IMR-90 (cell line): Measurements from ENCODE around the gene KRT39. TPM values are rescaled to one million over a fixed set of nuclear protein-coding genes. Genes with fewer than 3 reads are reported as not detected.
A peak's percentile ranks its signal among the peaks of the same experiment; 100 is the strongest.

Experiments
- ATAC-seq: fragments of 200-7000 bp; cut with Tn5 transposase; 2 replicates; pipeline ENCODE4 v1.9.1; 2020; ENCODE audit warnings: low read depth, mild to moderate bottlenecking, moderate library complexity
- BruUV-seq: library from RNA; stranded (reverse); fragments of 400-500 nt; replicated peaks from 2 replicates; lab custom pipeline; 2021; lab: Mats Ljungman, UMichigan
- CTCF ChIA-PET: fragments of 300-600 bp; formaldehyde crosslinking; extraction: SDS; loops from one replicate; lab custom pipeline; 2021; ENCODE audit warnings: antibody characterized with exemption; lab: Yijun Ruan, JAX
- POLR2A ChIA-PET: fragments of 300-600 bp; sonication (Branson Sonifier 250); formaldehyde crosslinking; loops from one replicate; lab custom pipeline; 2022; ENCODE audit warnings: antibody characterized with exemption; ENCODE audit not compliant: unreplicated experiment; lab: Charles Lee
- DNase-seq: peaks from one replicate; pipeline ENCODE4 v3.0.0; 2013
- H2AFZ ChIP-seq: replicated peaks from 2 replicates; pipeline ENCODE3; 2013; ENCODE audit warnings: low read length, mild to moderate bottlenecking; ENCODE audit not compliant: poor library complexity
- H2AK5ac ChIP-seq: 2 replicates; pipeline ENCODE4 v1.6.1; 2013; ENCODE audit warnings: low read depth, low read length, inconsistent platforms
- H2AK9ac ChIP-seq: replicated peaks from 2 replicates; pipeline ENCODE3; 2013; ENCODE audit warnings: mild to moderate bottlenecking, low read depth, low read length, moderate library complexity; ENCODE audit not compliant: poor library complexity
- H2BK120ac ChIP-seq: 2 replicates; pipeline ENCODE4 v1.6.1; 2013; ENCODE audit warnings: low read depth, low read length, inconsistent platforms
- H2BK15ac ChIP-seq: 3 replicates; pipeline ENCODE4 v1.6.1; 2013; ENCODE audit warnings: low read depth, low read length, inconsistent platforms
- H2BK20ac ChIP-seq: 2 replicates; pipeline ENCODE4 v1.6.1; 2013; ENCODE audit warnings: low read depth, mild to moderate bottlenecking, inconsistent platforms, low read length, moderate library complexity
- H2BK5ac ChIP-seq: 2 replicates; pipeline ENCODE4 v1.6.1; 2013; ENCODE audit warnings: mild to moderate bottlenecking, low read depth, low read length, inconsistent platforms; ENCODE audit not compliant: poor library complexity, severe bottlenecking
- H3K14ac ChIP-seq: replicated peaks from 2 replicates; pipeline ENCODE4 v1.6.1; 2013; ENCODE audit warnings: low read depth, low read length, inconsistent platforms
- H3K18ac ChIP-seq: 2 replicates; pipeline ENCODE4 v1.6.1; 2013; ENCODE audit warnings: low read depth, low read length, control low read depth
- H3K23ac ChIP-seq: 2 replicates; pipeline ENCODE4 v1.6.1; 2013; ENCODE audit warnings: low read depth, low read length, inconsistent platforms
- H3K27ac ChIP-seq: 2 replicates; pipeline ENCODE4 v1.5.1; 2013; ENCODE audit warnings: mild to moderate bottlenecking, control low read depth, low read length; ENCODE audit not compliant: insufficient read depth
- H3K27me3 ChIP-seq: 2 replicates; pipeline ENCODE4 v1.6.1; 2013; ENCODE audit warnings: low read length; ENCODE audit not compliant: control insufficient read depth, insufficient read depth
- H3K36me3 ChIP-seq: 2 replicates; pipeline ENCODE4 v1.6.1; 2013; ENCODE audit warnings: low read length, mixed read lengths; ENCODE audit not compliant: control insufficient read depth, insufficient read depth
- H3K4ac ChIP-seq: 2 replicates; pipeline ENCODE4 v1.6.1; 2013; ENCODE audit warnings: low read depth, low read length, inconsistent platforms
- H3K4me1 ChIP-seq: 2 replicates; pipeline ENCODE4 v1.6.1; 2013; ENCODE audit warnings: low read length, mixed read lengths; ENCODE audit not compliant: control insufficient read depth, insufficient read depth
- H3K4me2 ChIP-seq: 2 replicates; pipeline ENCODE4 v1.6.1; 2013; ENCODE audit warnings: low read depth, mild to moderate bottlenecking, control low read depth, low read length, moderate library complexity
- H3K4me3 ChIP-seq: 2 replicates; pipeline ENCODE4 v1.5.1; 2013; ENCODE audit warnings: low read depth, mild to moderate bottlenecking, control low read depth, low read length, moderate library complexity; ENCODE audit not compliant: insufficient read depth
- H3K56ac ChIP-seq: 2 replicates; pipeline ENCODE4 v1.6.1; 2013; ENCODE audit warnings: low read length, inconsistent platforms; ENCODE audit not compliant: insufficient read depth; ENCODE audit errors: extremely low read depth
- H3K79me1 ChIP-seq, 2 experiments: 2 replicates each; pipeline ENCODE4 v1.6.1; 2013; ENCODE audit warnings: low read length in 2 of 2, inconsistent platforms in 1 of 2, low read depth in 1 of 2
- H3K9ac ChIP-seq: 2 replicates; pipeline ENCODE4 v1.6.1; 2013; ENCODE audit warnings: low read depth, low read length, control low read depth
- H3K9me1 ChIP-seq: 2 replicates; pipeline ENCODE4 v1.6.1; 2013; ENCODE audit warnings: low read length, inconsistent platforms; ENCODE audit not compliant: insufficient read depth
- H3K9me3 ChIP-seq: 2 replicates; pipeline ENCODE4 v1.6.1; 2013; ENCODE audit warnings: low read length; ENCODE audit not compliant: control insufficient read depth, insufficient read depth
- H4K20me1 ChIP-seq: 2 replicates; pipeline ENCODE4 v1.6.1; 2013; ENCODE audit warnings: low read length, inconsistent platforms; ENCODE audit not compliant: insufficient read depth
- H4K5ac ChIP-seq: 2 replicates; pipeline ENCODE4 v1.6.1; 2013; ENCODE audit warnings: mild to moderate bottlenecking, low read depth, low read length, control low read depth
- H4K8ac ChIP-seq, 2 experiments: 2 replicates each; pipeline ENCODE4 v1.6.1; 2013; ENCODE audit warnings: low read depth in 2 of 2, low read length in 2 of 2, control low read depth in 1 of 2, inconsistent platforms in 1 of 2
- H4K91ac ChIP-seq: 2 replicates; pipeline ENCODE4 v1.6.1; 2013; ENCODE audit warnings: low read depth, low read length, inconsistent platforms; ENCODE audit not compliant: insufficient read depth
- BHLHE40 ChIP-seq: fragments of 150-350 bp; IDR thresholded peaks from 2 replicates; pipeline ENCODE4 v1.6.1; 2016; ENCODE audit warnings: mild to moderate bottlenecking, low read depth, low read length
- CEBPB ChIP-seq: IDR thresholded peaks from 2 replicates; pipeline ENCODE4 v1.6.1; 2012; ENCODE audit warnings: low read depth, low read length, improper control_type of control experiment
- CHD1 ChIP-seq: IDR thresholded peaks from 2 replicates; pipeline ENCODE4 v1.6.1; 2012; ENCODE audit warnings: low read depth, low read length, improper control_type of control experiment
- FOS ChIP-seq: fragments of 150-350 bp; IDR thresholded peaks from 2 replicates; pipeline ENCODE4 v1.6.1; 2016; ENCODE audit warnings: low read depth, low read length
- MAFK ChIP-seq: IDR thresholded peaks from 2 replicates; pipeline ENCODE4 v1.6.1; 2012; ENCODE audit warnings: low read depth, low read length, improper control_type of control experiment
- MAZ ChIP-seq: IDR thresholded peaks from 2 replicates; pipeline ENCODE4 v1.6.1; 2012; ENCODE audit warnings: low read depth, mild to moderate bottlenecking, low read length, improper control_type of control experiment, moderate library complexity, borderline replicate concordance
- MXI1 ChIP-seq: IDR thresholded peaks from 2 replicates; pipeline ENCODE4 v1.6.1; 2012; ENCODE audit warnings: low read depth, mild to moderate bottlenecking, low read length, moderate library complexity, borderline replicate concordance
- NFE2L2 ChIP-seq: fragments of 150-350 bp; IDR thresholded peaks from 2 replicates; pipeline ENCODE4 v1.6.1; 2016; ENCODE audit warnings: low read depth, mild to moderate bottlenecking, low read length
- POLR2A ChIP-seq: IDR thresholded peaks from 2 replicates; pipeline ENCODE4 v1.6.1; 2012; ENCODE audit warnings: mild to moderate bottlenecking, low read depth, low read length
- RAD21 ChIP-seq: IDR thresholded peaks from 2 replicates; pipeline ENCODE4 v1.6.1; 2012; ENCODE audit warnings: low read length, improper control_type of control experiment
- RCOR1 ChIP-seq: IDR thresholded peaks from 2 replicates; pipeline ENCODE4 v1.6.1; 2012; ENCODE audit warnings: mild to moderate bottlenecking, low read length, improper control_type of control experiment; ENCODE audit not compliant: insufficient replicate concordance
- RFX5 ChIP-seq: IDR thresholded peaks from 2 replicates; pipeline ENCODE4 v1.8.0; 2012; ENCODE audit warnings: low read depth, mild to moderate bottlenecking, low read length, moderate library complexity
- SMC3 ChIP-seq: fragments of 150-350 bp; IDR thresholded peaks from 2 replicates; pipeline ENCODE4 v1.6.1; 2016; ENCODE audit warnings: low read depth, mild to moderate bottlenecking, antibody characterized with exemption, low read length, moderate library complexity
- WGBS, 2 experiments: methylation state at CpG; one replicate each; pipeline versions ENCODE4 v1.1.5 to v1.1.7; 2013; ENCODE audit warnings: missing lambda C conversion rate in 2 of 2; ENCODE audit not compliant: insufficient read length in 1 of 2; ENCODE audit errors: extremely low coverage in 2 of 2; 5-methylcytosine and 5-hydroxymethylcytosine counted together
- dilution Hi-C: fragments of 300-500 bp; cut with HindIII; formaldehyde crosslinking; loops from one replicate; pipeline ENCODE4 v1.14.3; 2018; ENCODE audit warnings: low sequenced_read_pairs; ENCODE audit not compliant: unreplicated experiment
- in situ Hi-C: fragments of 300-500 bp; cut with MboI; formaldehyde crosslinking; loops from 3 replicates; pipeline ENCODE4 v1.14.3; 2019; ENCODE audit warnings: low sequenced_read_pairs, inconsistent platforms, mixed read lengths
- intact Hi-C: fragments of 100-400 bp; cut with micrococcal nuclease; formaldehyde crosslinking; loops from 2 replicates; pipeline ENCODE4 v1.10.0; 2022
- polyA plus RNA-seq, 3 experiments: library from polyadenylated mRNA; depleted of rRNA; stranded (reverse); fragments of >200 nt; gene quantifications; 2 replicates each; pipeline ENCODE4 v1.2.3, GENCODE V29; 2012; ENCODE audit warnings: low replicate concordance in 1 of 3
- total RNA-seq: library from RNA; depleted of rRNA; stranded (reverse); fragments of >200 nt; gene quantifications from 2 replicates; pipeline ENCODE4 v1.2.3, GENCODE V29; 2012
- TF ChIP-seq, protein P1 (sequence below): fragments of 150-350 bp; IDR thresholded peaks from 2 replicates; pipeline ENCODE4 v1.6.1; 2017; ENCODE audit warnings: mild to moderate bottlenecking, antibody characterized with exemption, low read length, low read depth
- TF ChIP-seq, protein P2 (sequence below): conservative IDR thresholded peaks from 2 replicates; pipeline ENCODE4 v1.5.1; 2012; ENCODE audit warnings: mild to moderate bottlenecking, low read depth, low read length, improper control_type of control experiment
- TF ChIP-seq, protein P3 (sequence below): fragments of 150-350 bp; IDR thresholded peaks from 2 replicates; pipeline ENCODE4 v1.6.1; 2016; ENCODE audit warnings: low read depth, mild to moderate bottlenecking, low read length, moderate library complexity, borderline replicate concordance

Gene KRT39
- total and polyA plus RNA-seq, 2 of the 4 experiments (the other 2 are of a cell fraction): 0.15 TPM; not detected in 1

DNA sequence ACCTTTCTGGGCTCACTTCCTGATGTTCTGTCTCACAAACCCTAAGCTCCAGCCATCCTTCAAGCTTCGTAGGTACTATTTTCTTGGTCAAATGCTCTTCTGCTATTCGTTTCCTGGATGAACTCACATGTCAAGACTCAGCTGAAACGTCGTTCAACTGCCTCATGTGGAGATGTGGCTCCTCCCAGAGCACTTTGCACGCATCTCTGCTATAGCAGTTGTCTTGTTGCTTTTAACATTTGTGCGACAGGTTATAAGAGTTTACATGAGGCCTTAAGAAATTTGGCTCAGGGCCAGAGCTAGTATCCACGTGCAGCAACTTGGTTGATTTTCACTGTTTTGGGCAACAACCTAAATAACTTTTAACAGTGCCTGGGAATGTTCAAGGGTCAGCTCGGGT is 20.2 kb upstream of the KRT39 start:
- no peak overlapping the region for H3K23ac ChIP-seq
- H2BK15ac ChIP-seq: no peak overlapping the region; the same call in 2 of the 3 replicates
- 58% methylated on average over 4 of the region's 8 CpGs; no CpG with 5 or more reads in 1 of the 2 experiments for WGBS, 2 experiments
- H4K20me1 ChIP-seq: no peaks in the 10 kb centered on the region
- H3K4me3 ChIP-seq: no peak overlapping the region
- H3K18ac ChIP-seq: no peak overlapping the region
- BruUV-seq: no TSS peak
- H4K5ac ChIP-seq: no peak overlapping the region
- ATAC-seq: no peak
- ChIA-PET POLR2A (no interaction called here), CTCF (no interaction called here)
- H2BK5ac ChIP-seq: no peak overlapping the region
- H3K27me3 ChIP-seq: no peaks in the 10 kb centered on the region
- TF ChIP-seq BHLHE40 (no peak), MXI1 (no peak), FOS (no peak), NFE2L2 (no peak), CEBPB (no peak), RFX5 (no peak), RCOR1 (no peak), SMC3 (no peak), POLR2A (no peak), RAD21 (no peak), CHD1 (no peak), MAZ (no peak), MAFK (no peak)
- TF ChIP-seq, protein P1, sequence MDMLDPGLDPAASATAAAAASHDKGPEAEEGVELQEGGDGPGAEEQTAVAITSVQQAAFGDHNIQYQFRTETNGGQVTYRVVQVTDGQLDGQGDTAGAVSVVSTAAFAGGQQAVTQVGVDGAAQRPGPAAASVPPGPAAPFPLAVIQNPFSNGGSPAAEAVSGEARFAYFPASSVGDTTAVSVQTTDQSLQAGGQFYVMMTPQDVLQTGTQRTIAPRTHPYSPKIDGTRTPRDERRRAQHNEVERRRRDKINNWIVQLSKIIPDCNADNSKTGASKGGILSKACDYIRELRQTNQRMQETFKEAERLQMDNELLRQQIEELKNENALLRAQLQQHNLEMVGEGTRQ: no peak
- TF ChIP-seq, protein P2, sequence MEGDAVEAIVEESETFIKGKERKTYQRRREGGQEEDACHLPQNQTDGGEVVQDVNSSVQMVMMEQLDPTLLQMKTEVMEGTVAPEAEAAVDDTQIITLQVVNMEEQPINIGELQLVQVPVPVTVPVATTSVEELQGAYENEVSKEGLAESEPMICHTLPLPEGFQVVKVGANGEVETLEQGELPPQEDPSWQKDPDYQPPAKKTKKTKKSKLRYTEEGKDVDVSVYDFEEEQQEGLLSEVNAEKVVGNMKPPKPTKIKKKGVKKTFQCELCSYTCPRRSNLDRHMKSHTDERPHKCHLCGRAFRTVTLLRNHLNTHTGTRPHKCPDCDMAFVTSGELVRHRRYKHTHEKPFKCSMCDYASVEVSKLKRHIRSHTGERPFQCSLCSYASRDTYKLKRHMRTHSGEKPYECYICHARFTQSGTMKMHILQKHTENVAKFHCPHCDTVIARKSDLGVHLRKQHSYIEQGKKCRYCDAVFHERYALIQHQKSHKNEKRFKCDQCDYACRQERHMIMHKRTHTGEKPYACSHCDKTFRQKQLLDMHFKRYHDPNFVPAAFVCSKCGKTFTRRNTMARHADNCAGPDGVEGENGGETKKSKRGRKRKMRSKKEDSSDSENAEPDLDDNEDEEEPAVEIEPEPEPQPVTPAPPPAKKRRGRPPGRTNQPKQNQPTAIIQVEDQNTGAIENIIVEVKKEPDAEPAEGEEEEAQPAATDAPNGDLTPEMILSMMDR: no peak
- TF ChIP-seq, protein P3, sequence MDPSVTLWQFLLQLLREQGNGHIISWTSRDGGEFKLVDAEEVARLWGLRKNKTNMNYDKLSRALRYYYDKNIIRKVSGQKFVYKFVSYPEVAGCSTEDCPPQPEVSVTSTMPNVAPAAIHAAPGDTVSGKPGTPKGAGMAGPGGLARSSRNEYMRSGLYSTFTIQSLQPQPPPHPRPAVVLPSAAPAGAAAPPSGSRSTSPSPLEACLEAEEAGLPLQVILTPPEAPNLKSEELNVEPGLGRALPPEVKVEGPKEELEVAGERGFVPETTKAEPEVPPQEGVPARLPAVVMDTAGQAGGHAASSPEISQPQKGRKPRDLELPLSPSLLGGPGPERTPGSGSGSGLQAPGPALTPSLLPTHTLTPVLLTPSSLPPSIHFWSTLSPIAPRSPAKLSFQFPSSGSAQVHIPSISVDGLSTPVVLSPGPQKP: no peak
- intact Hi-C loops (no loop called here), dilution Hi-C loops (no loop called here), in situ Hi-C loops (no loop called here)
- no peak overlapping the region for H3K4ac ChIP-seq
- no peak overlapping the region for H4K91ac ChIP-seq
- H3K4me1 ChIP-seq: no peaks in the 10 kb centered on the region
- H3K36me3 ChIP-seq: no peaks in the 10 kb centered on the region
- H2AK5ac ChIP-seq: no peak overlapping the region
- no peaks in the 10 kb centered on the region for H3K79me1 ChIP-seq
- DNase-seq: no peak
- H2AK9ac ChIP-seq: no peak overlapping the region
- H3K9me1 ChIP-seq: no peaks in the 10 kb centered on the region
- H2AFZ ChIP-seq: peak overlapping the region; percentile 44
- no peak overlapping the region; the same call in 1 of the 2 replicates for H3K14ac ChIP-seq
- no peak overlapping the region for H3K4me2 ChIP-seq
- H3K27ac ChIP-seq: no peak overlapping the region
- no peak overlapping the region for H3K56ac ChIP-seq
- no peak overlapping the region for H2BK20ac ChIP-seq
- H4K8ac ChIP-seq: no peak overlapping the region
- no peaks in the 10 kb centered on the region for H3K9me3 ChIP-seq
- H2BK120ac ChIP-seq: no peak overlapping the region
- no peak overlapping the region for H3K9ac ChIP-seq
